SU-DHL-6 (cell line): ENCODE measurements around the gene SCGB1D2.

Experiments used
- CTCF ChIP-seq: fragments of 200-600 bp; sonication (generic); IDR thresholded peaks from one replicate; pipeline ENCODE4 v1.5.1; 2017; ENCODE audit warnings: antibody characterized with exemption, mild to moderate bottlenecking, low read length, moderate library complexity; ENCODE audit not compliant: insufficient read depth, poor library complexity, severe bottlenecking
- EZH2phosphoT487 ChIP-seq: fragments of 200-600 bp; sonication (generic), shearing (Covaris generic); conservative IDR thresholded peaks from 2 replicates; pipeline ENCODE4 v1.6.1; 2018; ENCODE audit warnings: mild to moderate bottlenecking, antibody characterized with exemption, low read length, moderate library complexity, mixed read lengths

DNA sequence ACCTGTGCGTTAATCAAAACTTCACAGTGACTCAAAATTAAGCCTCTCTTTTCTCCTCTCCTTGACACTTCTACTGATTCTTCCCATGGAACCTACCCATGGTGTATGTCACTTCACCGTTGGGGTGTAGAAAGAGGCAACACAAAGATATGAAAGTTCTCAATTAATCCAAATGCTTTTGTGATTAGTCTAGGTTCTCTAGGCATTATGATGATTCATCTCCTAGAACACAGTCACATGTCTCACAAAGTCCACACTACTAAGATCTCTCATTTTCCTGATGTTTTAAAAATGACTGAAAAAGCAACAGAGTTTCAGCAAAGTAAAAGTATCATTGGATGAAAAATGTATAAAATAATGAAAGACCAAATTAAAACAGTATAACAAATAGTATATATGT is 14.2 kb downstream of the SCGB1D2 start:
- TF ChIP-seq CTCF = no peak
- no peak for TF ChIP-seq EZH2phosphoT487
